Activated CD4-positive, alpha-beta T cell treated with anti-CD3 and anti-CD28 coated beads, Interleukin-2, amount 10 ng/mL, durations not matched to agents 7 days and 5 days (primary cell): ENCODE results near the gene ANO4. TPM values are rescaled to one million over a fixed set of nuclear protein-coding genes. Genes with fewer than 3 reads are reported as not detected.

ENCODE experiments used
- CTCF ChIA-PET: fragments of 350-600 bp; sonication (Branson Sonifier 250); formaldehyde crosslinking; loops from one replicate; lab custom pipeline; 2021; ENCODE audit warnings: antibody characterized with exemption; lab: Charles Lee
- POLR2A ChIA-PET: fragments of 350-600 bp; sonication (Branson Sonifier 250); formaldehyde crosslinking; loops from one replicate; lab custom pipeline; 2021; ENCODE audit warnings: antibody characterized with exemption; lab: Charles Lee
- DNase-seq: peaks from one replicate; pipeline ENCODE4 v3.0.0-alpha.2; 2020
- H3K27ac Mint-ChIP-seq: one replicate; pipeline ENCODE4 v1.8.0; 2021; ENCODE audit warnings: mild to moderate bottlenecking, moderate library complexity, mixed read lengths
- H3K27me3 Mint-ChIP-seq: one replicate; pipeline ENCODE4 v1.8.0; 2021; ENCODE audit warnings: mixed read lengths
- H3K36me3 Mint-ChIP-seq: one replicate; pipeline ENCODE4 v1.8.0; 2021; ENCODE audit warnings: low read depth, mixed read lengths
- H3K4me1 Mint-ChIP-seq: one replicate; pipeline ENCODE4 v1.8.0; 2021; ENCODE audit warnings: mixed read lengths
- H3K4me3 Mint-ChIP-seq: one replicate; pipeline ENCODE4 v1.8.0; 2021; ENCODE audit warnings: mild to moderate bottlenecking, moderate library complexity, mixed read lengths
- H3K9me3 Mint-ChIP-seq: one replicate; pipeline ENCODE4 v1.8.0; 2021; ENCODE audit warnings: mixed read lengths
- total RNA-seq, 2 experiments: library from RNA; stranded (reverse); gene quantifications; one replicate each; pipeline ENCODE4 v1.2.3, GENCODE V29; 2021

Gene ANO4
- total RNA-seq, 2 experiments from 2014 or later = not detected

GRCh38 chr12:101021442-101021841 lies 226.9 kb downstream of the ANO4 start:
- POLR2A ChIA-PET = no interaction called here
- H3K36me3 Mint-ChIP-seq = no peaks in the 10 kb centered on the region

GRCh38 chr12:101021911-101022388 lies 227.4 kb downstream of the ANO4 start:
- Mint-ChIP-seq H3K27me3 (no peaks in the 10 kb centered on the region), H3K36me3 (no peaks in the 10 kb centered on the region)

More at GRCh38 chr12:101021442-101021841, 226.9 kb downstream of the ANO4 start:
- Mint-ChIP-seq H3K9me3 (peaks cover 2% of the 10 kb centered on the region), H3K27ac (no peak overlapping the region), H3K27me3 (no peaks in the 10 kb centered on the region), H3K4me3 (no peak overlapping the region), H3K4me1 (no peaks in the 10 kb centered on the region)
- no peak for DNase-seq
- CTCF ChIA-PET = interaction anchor here (0.6 kb wide), 1 partner anchor 10 kb away, joined by 4 read pairs; no protein-coding TSS in a partner anchor

GRCh38 chr12:101027200-101027599 lies 232.6 kb downstream of the ANO4 start:
- DNase-seq = no peak
- no peaks in the 10 kb centered on the region for H3K4me1 Mint-ChIP-seq
- no peaks in the 10 kb centered on the region for H3K36me3 Mint-ChIP-seq
- CTCF ChIA-PET = no interaction called here
- POLR2A ChIA-PET = no interaction called here
- H3K9me3 Mint-ChIP-seq = peaks cover 25% of the 10 kb centered on the region
- no peaks in the 10 kb centered on the region for H3K27me3 Mint-ChIP-seq
- H3K27ac Mint-ChIP-seq = no peak overlapping the region
- H3K4me3 Mint-ChIP-seq = no peak overlapping the region

More at GRCh38 chr12:101021911-101022388, 227.4 kb downstream of the ANO4 start:
- ChIA-PET CTCF (interaction anchor here (0.6 kb wide), 2 partner anchors 10 to 109 kb away, joined by 3 to 4 read pairs; no protein-coding TSS in a partner anchor), POLR2A (no interaction called here)
- DNase-seq = no peak
- no peaks in the 10 kb centered on the region for H3K4me1 Mint-ChIP-seq
- H3K9me3 Mint-ChIP-seq = peaks cover 2% of the 10 kb centered on the region
- H3K4me3 Mint-ChIP-seq = no peak overlapping the region
- H3K27ac Mint-ChIP-seq = no peak overlapping the region

- H3K9me3 Mint-ChIP-seq = peaks cover 25% of the 10 kb centered on the region
- H3K27me3 Mint-ChIP-seq = no peaks in the 10 kb centered on the region
- ChIA-PET CTCF (no interaction called here), POLR2A (no interaction called here)
- DNase-seq = no peak
- H3K36me3 Mint-ChIP-seq = no peaks in the 10 kb centered on the region
- H3K4me1 Mint-ChIP-seq = no peaks in the 10 kb centered on the region
- H3K27ac Mint-ChIP-seq = no peak overlapping the region
- no peak overlapping the region for H3K4me3 Mint-ChIP-seq
These were observed 233.2 kb downstream of the ANO4 start for GRCh38 chr12:101027816-101028215.

GRCh38 chr12:101038289-101038871 lies 243.8 kb downstream of the ANO4 start:
- Mint-ChIP-seq H3K4me1 (no peaks in the 10 kb centered on the region), H3K4me3 (no peak overlapping the region), H3K9me3 (no peaks in the 10 kb centered on the region), H3K27ac (no peak overlapping the region), H3K36me3 (no peaks in the 10 kb centered on the region), H3K27me3 (no peaks in the 10 kb centered on the region)
- CTCF ChIA-PET = no interaction called here
- POLR2A ChIA-PET = no interaction called here
- no peak for DNase-seq

GRCh38 chr12:101039848-101040531 lies 245.4 kb downstream of the ANO4 start:
- ChIA-PET POLR2A (no interaction called here), CTCF (no interaction called here)
- H3K27me3 Mint-ChIP-seq = no peaks in the 10 kb centered on the region
- H3K4me1 Mint-ChIP-seq = no peaks in the 10 kb centered on the region
- no peak overlapping the region for H3K4me3 Mint-ChIP-seq
- H3K9me3 Mint-ChIP-seq = no peaks in the 10 kb centered on the region
- no peak overlapping the region for H3K27ac Mint-ChIP-seq
- DNase-seq = no peak
- no peaks in the 10 kb centered on the region for H3K36me3 Mint-ChIP-seq

GRCh38 chr12:101040936-101041335 lies 246.4 kb downstream of the ANO4 start:
- no peak for DNase-seq
- Mint-ChIP-seq H3K27ac (no peak overlapping the region), H3K9me3 (no peaks in the 10 kb centered on the region), H3K4me1 (no peaks in the 10 kb centered on the region), H3K4me3 (no peak overlapping the region), H3K36me3 (no peaks in the 10 kb centered on the region), H3K27me3 (no peaks in the 10 kb centered on the region)
- CTCF ChIA-PET = no interaction called here
- POLR2A ChIA-PET = no interaction called here

GRCh38 chr12:101042211-101042610 lies 247.6 kb downstream of the ANO4 start:
- Mint-ChIP-seq H3K27ac (no peak overlapping the region), H3K4me1 (no peaks in the 10 kb centered on the region), H3K9me3 (no peaks in the 10 kb centered on the region), H3K27me3 (no peaks in the 10 kb centered on the region), H3K4me3 (no peak overlapping the region), H3K36me3 (no peaks in the 10 kb centered on the region)
- POLR2A ChIA-PET = no interaction called here
- CTCF ChIA-PET = no interaction called here
- DNase-seq = no peak

- CTCF ChIA-PET = no interaction called here
- no peak overlapping the region for H3K27ac Mint-ChIP-seq
- no peaks in the 10 kb centered on the region for H3K36me3 Mint-ChIP-seq
- no peaks in the 10 kb centered on the region for H3K4me1 Mint-ChIP-seq
- H3K27me3 Mint-ChIP-seq = no peaks in the 10 kb centered on the region
- DNase-seq = no peak
- no peaks in the 10 kb centered on the region for H3K9me3 Mint-ChIP-seq
- no peak overlapping the region for H3K4me3 Mint-ChIP-seq
- POLR2A ChIA-PET = no interaction called here
These were observed 250.0 kb downstream of the ANO4 start for GRCh38 chr12:101044512-101045059.

GRCh38 chr12:101045486-101046464 lies 251.2 kb downstream of the ANO4 start:
- Mint-ChIP-seq H3K4me1 (no peaks in the 10 kb centered on the region), H3K4me3 (no peak overlapping the region), H3K9me3 (no peaks in the 10 kb centered on the region), H3K27ac (no peak overlapping the region), H3K36me3 (no peaks in the 10 kb centered on the region), H3K27me3 (no peaks in the 10 kb centered on the region)
- DNase-seq = no peak
- POLR2A ChIA-PET = no interaction called here
- CTCF ChIA-PET = no interaction called here

GRCh38 chr12:101047652-101048051 lies 253.1 kb downstream of the ANO4 start:
- Mint-ChIP-seq H3K9me3 (no peaks in the 10 kb centered on the region), H3K4me3 (no peak overlapping the region), H3K4me1 (no peaks in the 10 kb centered on the region), H3K36me3 (no peaks in the 10 kb centered on the region), H3K27me3 (no peaks in the 10 kb centered on the region), H3K27ac (no peak overlapping the region)
- ChIA-PET POLR2A (no interaction called here), CTCF (no interaction called here)
- DNase-seq = no peak

GRCh38 chr12:101050631-101051030 lies 256.1 kb downstream of the ANO4 start:
- no peaks in the 10 kb centered on the region for H3K9me3 Mint-ChIP-seq
- no peaks in the 10 kb centered on the region for H3K27me3 Mint-ChIP-seq
- ChIA-PET CTCF (no interaction called here), POLR2A (no interaction called here)
- no peaks in the 10 kb centered on the region for H3K36me3 Mint-ChIP-seq
- no peak for DNase-seq
- no peak overlapping the region for H3K4me3 Mint-ChIP-seq
- no peaks in the 10 kb centered on the region for H3K4me1 Mint-ChIP-seq
- H3K27ac Mint-ChIP-seq = no peak overlapping the region
